GM12873 (cell line): ENCODE results near the gene TFEB.

Experiments used
- CTCF ChIP-seq: IDR thresholded peaks from 2 replicates; pipeline ENCODE4 v1.5.1; 2012; ENCODE audit warnings: low read depth, mild to moderate bottlenecking, moderate library complexity, low read length, control low read depth; ENCODE audit not compliant: insufficient read depth; ENCODE audit errors: missing control alignments

Gene TFEB

GRCh38 chr6:41676431-41676830 lies 59.0 kb downstream of the TFEB start:
- TF ChIP-seq CTCF = no peak

GRCh38 chr6:41675992-41676391 lies 59.4 kb downstream of the TFEB start:
- TF ChIP-seq CTCF = no peak

GRCh38 chr6:41675176-41675775 lies 60.1 kb downstream of the TFEB start:
- no peak for TF ChIP-seq CTCF

- no peak for TF ChIP-seq CTCF
Measured at GRCh38 chr6:41674231-41675000, 61.0 kb downstream of the TFEB start.

- no peak for TF ChIP-seq CTCF
Measured at GRCh38 chr6:41673704-41674000, 61.8 kb downstream of the TFEB start.

- TF ChIP-seq CTCF = no peak
Measured at GRCh38 chr6:41672816-41673703, 62.3 kb downstream of the TFEB start.

GRCh38 chr6:41672016-41672415 lies 63.4 kb downstream of the TFEB start:
- TF ChIP-seq CTCF = no peak
